Vagina (tissue), 2 donors: ENCODE data around the gene NPAS3. TPM values are rescaled to one million over a fixed set of nuclear protein-coding genes. Genes with fewer than 3 reads are reported as not detected.

Source experiments
- DNase-seq, 2 donors: peaks; one replicate each; pipeline ENCODE4 v3.0.0-alpha.2; 2017; ENCODE audit errors: extremely low spot score in 2 of 2
- H3K27ac ChIP-seq: fragments of 200-600 bp; sonication (generic); one replicate; pipeline ENCODE4 v1.5.1; 2019
- H3K27me3 ChIP-seq: fragments of 200-600 bp; sonication (generic); one replicate; pipeline ENCODE4 v1.5.1; 2019
- H3K36me3 ChIP-seq, 2 donors: fragments of 200-600 bp; sonication (generic); one replicate each; pipeline ENCODE4 v1.5.1; 2017 to 2019
- H3K4me1 ChIP-seq: fragments of 200-600 bp; sonication (generic); one replicate; pipeline ENCODE4 v1.5.1; 2019
- H3K4me3 ChIP-seq, 2 donors: fragments of 200-600 bp; sonication (generic); 1 replicate in 1 of 2; 2 replicates in 1 of 2; pipeline ENCODE4 v1.5.1; 2016 to 2019
- H3K9me3 ChIP-seq: fragments of 200-600 bp; sonication (generic); one replicate; pipeline ENCODE4 v1.5.1; 2019
- CTCF ChIP-seq, 3 experiments: fragments of 450-650 bp in 2 of 3; fragments of 200-600 bp in 1 of 3; sonication (generic) in 1 of 3; IDR thresholded peaks; one replicate each; pipeline ENCODE4 v1.5.1; 2017 to 2019; ENCODE audit warnings: antibody characterized with exemption in 3 of 3, mild to moderate bottlenecking in 2 of 3, moderate library complexity in 2 of 3
- POLR2A ChIP-seq, 2 donors: fragments of 450-650 bp; IDR thresholded peaks; one replicate each; pipeline ENCODE4 v1.6.1; 2017; ENCODE audit warnings: antibody characterized with exemption in 2 of 2, mild to moderate bottlenecking in 2 of 2, moderate library complexity in 2 of 2
- POLR2AphosphoS5 ChIP-seq, 2 donors: sonication (generic); formaldehyde crosslinking; IDR thresholded peaks; one replicate each; pipeline ENCODE4 v1.9.0; 2017; ENCODE audit warnings: antibody characterized with exemption in 2 of 2, mild to moderate bottlenecking in 2 of 2, low read depth in 1 of 2; ENCODE audit not compliant: insufficient read depth in 1 of 2
- intact Hi-C: fragments of 100-400 bp; cut with DNase I; formaldehyde crosslinking; loops from one replicate; pipeline ENCODE4 v1.15.1; 2023
- total RNA-seq: library from RNA; depleted of rRNA; stranded (reverse); fragments of >200 nt; gene quantifications from one replicate; pipeline ENCODE4 v1.2.3, GENCODE V29; 2016

The NPAS3 gene
- total RNA-seq, 1 donor from 2014 or later: 1.2 TPM

GRCh38 chr14:33636716-33637115 lies 698.0 kb downstream of the NPAS3 start:
- Histone ChIP-seq H3K4me3 (no peak overlapping the region), H3K9me3 (no peaks in the 10 kb centered on the region), H3K27me3 (no peaks in the 10 kb centered on the region), H3K36me3 (no peaks in the 10 kb centered on the region), H3K4me1 (no peaks in the 10 kb centered on the region), H3K27ac (no peak overlapping the region)
- intact Hi-C loops: no loop called here
- no peak for DNase-seq
- TF ChIP-seq POLR2A (IDR thresholded peaks at IDR 0.05) (no peak), POLR2AphosphoS5 (IDR thresholded peaks at IDR 0.05; ENCODE audit: insufficient read depth in 1 of 2, low read depth in 1 of 2) (no peak), CTCF (IDR thresholded peaks at IDR 0.05) (no peak)

GRCh38 chr14:33642080-33642479 lies 703.4 kb downstream of the NPAS3 start:
- no peak for DNase-seq
- intact Hi-C loops: no loop called here
- no peaks in the 10 kb centered on the region for H3K4me1 ChIP-seq
- no peak overlapping the region for H3K4me3 ChIP-seq
- H3K9me3 ChIP-seq: no peaks in the 10 kb centered on the region
- TF ChIP-seq POLR2AphosphoS5 (IDR thresholded peaks at IDR 0.05; ENCODE audit: insufficient read depth in 1 of 2, low read depth in 1 of 2): no peak
- TF ChIP-seq POLR2A (IDR thresholded peaks at IDR 0.05): no peak
- TF ChIP-seq CTCF (IDR thresholded peaks at IDR 0.05): no peak
- H3K36me3 ChIP-seq: no peaks in the 10 kb centered on the region
- no peaks in the 10 kb centered on the region for H3K27me3 ChIP-seq
- H3K27ac ChIP-seq: no peak overlapping the region

- Histone ChIP-seq H3K4me1 (no peaks in the 10 kb centered on the region), H3K4me3 (no peak overlapping the region), H3K27me3 (no peaks in the 10 kb centered on the region), H3K9me3 (no peaks in the 10 kb centered on the region), H3K27ac (no peak overlapping the region), H3K36me3 (no peaks in the 10 kb centered on the region)
- intact Hi-C loops: no loop called here
- no peak for TF ChIP-seq POLR2AphosphoS5 (IDR thresholded peaks at IDR 0.05; ENCODE audit: insufficient read depth in 1 of 2, low read depth in 1 of 2)
- TF ChIP-seq POLR2A (IDR thresholded peaks at IDR 0.05): no peak
- no peak for TF ChIP-seq CTCF (IDR thresholded peaks at IDR 0.05)
- DNase-seq: no peak
Measured at GRCh38 chr14:33642691-33643244, 704.1 kb downstream of the NPAS3 start.

GRCh38 chr14:33643426-33644181 lies 704.9 kb downstream of the NPAS3 start:
- no peak overlapping the region for H3K27ac ChIP-seq
- no peaks in the 10 kb centered on the region for H3K36me3 ChIP-seq
- intact Hi-C loops: no loop called here
- no peaks in the 10 kb centered on the region for H3K27me3 ChIP-seq
- H3K9me3 ChIP-seq: no peaks in the 10 kb centered on the region
- no peak for DNase-seq
- TF ChIP-seq POLR2A (IDR thresholded peaks at IDR 0.05) (no peak), POLR2AphosphoS5 (IDR thresholded peaks at IDR 0.05; ENCODE audit: insufficient read depth in 1 of 2, low read depth in 1 of 2) (no peak), CTCF (IDR thresholded peaks at IDR 0.05) (no peak)
- H3K4me1 ChIP-seq: no peaks in the 10 kb centered on the region
- H3K4me3 ChIP-seq: no peak overlapping the region

- Histone ChIP-seq H3K9me3 (no peaks in the 10 kb centered on the region), H3K4me3 (no peak overlapping the region), H3K27me3 (no peaks in the 10 kb centered on the region), H3K36me3 (no peaks in the 10 kb centered on the region), H3K4me1 (no peaks in the 10 kb centered on the region), H3K27ac (no peak overlapping the region)
- intact Hi-C loops: no loop called here
- TF ChIP-seq POLR2A (IDR thresholded peaks at IDR 0.05) (no peak), POLR2AphosphoS5 (IDR thresholded peaks at IDR 0.05; ENCODE audit: insufficient read depth in 1 of 2, low read depth in 1 of 2) (no peak), CTCF (IDR thresholded peaks at IDR 0.05) (no peak)
- no peak for DNase-seq
Measured at GRCh38 chr14:33646692-33647260, 708.1 kb downstream of the NPAS3 start.
